ENCODE measurements around the gene OTOP3. TPM values are rescaled to one million over a fixed set of nuclear protein-coding genes. Genes with fewer than 3 reads are reported as not detected.

OTOP3 gene
- total RNA-seq, 6 donors from 2014 or later, result not detected

DNA sequence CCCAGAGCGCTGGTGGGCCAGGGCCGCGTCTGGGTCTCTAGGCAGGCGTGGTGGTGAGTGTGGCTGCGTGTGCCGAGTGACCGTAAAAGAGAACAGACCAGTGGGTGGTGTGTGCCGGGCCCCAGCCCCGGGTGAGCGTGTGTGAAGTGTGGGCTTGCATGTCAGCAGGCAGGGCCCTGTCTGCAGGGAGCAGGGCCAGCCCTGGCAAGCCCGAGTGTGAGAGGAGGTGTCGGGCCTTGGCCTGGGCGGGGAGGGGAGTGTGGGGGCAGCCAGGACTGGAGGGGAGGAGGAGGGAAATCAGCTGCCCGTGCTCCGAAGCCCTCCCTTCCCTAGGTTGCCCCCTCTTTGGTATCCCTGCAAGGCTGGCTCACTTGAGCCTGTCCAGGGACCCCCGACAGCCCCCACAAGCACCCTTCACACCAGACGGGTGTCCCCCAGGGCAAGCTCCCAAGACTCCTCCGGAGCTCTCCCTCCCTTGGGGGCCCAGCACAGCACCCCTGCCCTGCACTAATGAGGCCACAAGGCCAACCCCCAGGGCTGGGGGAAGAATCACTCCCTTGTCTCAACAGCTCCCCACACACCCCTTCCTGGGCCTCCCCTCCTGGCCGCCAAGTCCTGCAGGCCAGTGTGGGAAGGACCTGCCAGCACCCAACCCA, 14.5 kb upstream of the OTOP3 start:
- H3K9me3 ChIP-seq, result no peaks in the 10 kb centered on the region
- H3K4me1 ChIP-seq, result peaks cover 22 to 23% (median 22%) of the 10 kb centered on the region in 4 donors
- no peak overlapping the region for H3K4me3 ChIP-seq
- H3K27me3 ChIP-seq, result peaks cover 0 to 46% (median 20%) of the 10 kb centered on the region in 4 donors
- 56 to 70% methylated on average over 11 to 18 of the region's 19 CpGs for WGBS, 2 donors
- ATAC-seq (ENCODE audit: low FRiP score in 2 of 2) (no peak), DNase-seq (peak in 1 of 2 donors; percentile 70)
- no peak for TF ChIP-seq POLR2AphosphoS5 (IDR thresholded peaks at IDR 0.05)
- TF ChIP-seq, protein P1, sequence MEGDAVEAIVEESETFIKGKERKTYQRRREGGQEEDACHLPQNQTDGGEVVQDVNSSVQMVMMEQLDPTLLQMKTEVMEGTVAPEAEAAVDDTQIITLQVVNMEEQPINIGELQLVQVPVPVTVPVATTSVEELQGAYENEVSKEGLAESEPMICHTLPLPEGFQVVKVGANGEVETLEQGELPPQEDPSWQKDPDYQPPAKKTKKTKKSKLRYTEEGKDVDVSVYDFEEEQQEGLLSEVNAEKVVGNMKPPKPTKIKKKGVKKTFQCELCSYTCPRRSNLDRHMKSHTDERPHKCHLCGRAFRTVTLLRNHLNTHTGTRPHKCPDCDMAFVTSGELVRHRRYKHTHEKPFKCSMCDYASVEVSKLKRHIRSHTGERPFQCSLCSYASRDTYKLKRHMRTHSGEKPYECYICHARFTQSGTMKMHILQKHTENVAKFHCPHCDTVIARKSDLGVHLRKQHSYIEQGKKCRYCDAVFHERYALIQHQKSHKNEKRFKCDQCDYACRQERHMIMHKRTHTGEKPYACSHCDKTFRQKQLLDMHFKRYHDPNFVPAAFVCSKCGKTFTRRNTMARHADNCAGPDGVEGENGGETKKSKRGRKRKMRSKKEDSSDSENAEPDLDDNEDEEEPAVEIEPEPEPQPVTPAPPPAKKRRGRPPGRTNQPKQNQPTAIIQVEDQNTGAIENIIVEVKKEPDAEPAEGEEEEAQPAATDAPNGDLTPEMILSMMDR (IDR thresholded peaks at IDR 0.05), result no peak
- no peak for TF ChIP-seq EP300 (IDR thresholded peaks at IDR 0.05)
- TF ChIP-seq POLR2A (IDR thresholded peaks at IDR 0.05), result no peak
- no peak overlapping the region for H3K27ac ChIP-seq
- H3K36me3 ChIP-seq, result no peaks in the 10 kb centered on the region

DNA sequence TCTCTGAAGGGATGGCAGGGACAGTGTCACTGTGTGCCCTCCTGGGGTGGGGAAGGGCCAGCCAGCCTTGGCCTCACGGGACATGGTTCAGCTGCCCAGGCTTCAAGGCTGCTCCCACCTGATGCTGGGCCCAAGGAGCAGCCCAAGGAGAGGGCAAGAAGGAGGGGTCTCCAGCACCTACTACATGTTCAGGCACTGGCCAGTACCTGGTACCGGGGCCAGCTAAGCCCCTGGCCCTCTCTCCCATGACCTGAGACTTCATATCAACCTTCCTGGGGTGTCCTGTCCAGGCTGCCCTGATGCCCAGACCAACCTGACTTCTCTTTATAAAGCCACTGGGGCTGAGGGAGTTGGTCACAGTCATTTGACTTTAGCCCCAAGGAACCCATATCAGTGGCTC, 13.9 kb upstream of the OTOP3 start:
- 100% methylated on average over 1 to 2 of the region's 2 CpGs for WGBS, 2 donors
- H3K27ac ChIP-seq, result no peak overlapping the region
- H3K9me3 ChIP-seq, result no peaks in the 10 kb centered on the region
- no peak for TF ChIP-seq POLR2AphosphoS5 (IDR thresholded peaks at IDR 0.05)
- TF ChIP-seq, protein P1 (IDR thresholded peaks at IDR 0.05), result no peak
- TF ChIP-seq EP300 (IDR thresholded peaks at IDR 0.05), result no peak
- no peak for TF ChIP-seq POLR2A (IDR thresholded peaks at IDR 0.05)
- no peaks in the 10 kb centered on the region for H3K36me3 ChIP-seq
- no peak overlapping the region for H3K4me3 ChIP-seq
- no peak for DNase-seq
- H3K4me1 ChIP-seq, result peaks cover 22 to 23% (median 22%) of the 10 kb centered on the region in 4 donors
- H3K27me3 ChIP-seq, result peaks cover 0 to 46% (median 20%) of the 10 kb centered on the region in 4 donors
- ATAC-seq (ENCODE audit: low FRiP score in 2 of 2), result no peak

DNA sequence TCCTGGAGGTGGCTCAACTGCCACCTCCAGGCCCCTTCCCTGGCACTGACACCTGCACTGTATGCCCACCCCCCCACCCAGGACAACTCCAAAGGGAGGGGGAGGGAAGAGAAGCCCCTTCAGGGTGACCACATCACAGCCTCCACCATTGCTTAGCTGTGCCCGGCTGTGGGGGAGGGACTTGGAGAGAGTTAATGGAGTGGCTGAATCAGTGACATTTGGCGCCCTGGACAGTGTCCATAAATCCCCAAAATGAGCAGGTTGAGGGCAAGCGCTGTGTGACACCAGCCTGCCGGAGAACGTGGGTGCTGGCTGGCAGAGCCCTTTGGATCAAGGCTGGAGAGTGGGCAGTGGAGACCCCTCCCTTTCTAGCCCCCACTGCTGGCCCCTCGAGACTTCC, 13.5 kb upstream of the OTOP3 start:
- no peaks in the 10 kb centered on the region for H3K36me3 ChIP-seq
- DNase-seq, result no peak
- H3K4me3 ChIP-seq, result no peak overlapping the region
- 24 to 63% methylated on average over 5 to 6 of the region's 6 CpGs for WGBS, 2 donors
- TF ChIP-seq POLR2A (IDR thresholded peaks at IDR 0.05), result no peak
- no peak for ATAC-seq (ENCODE audit: low FRiP score in 2 of 2)
- H3K4me1 ChIP-seq, result peaks cover 22 to 23% (median 22%) of the 10 kb centered on the region in 4 donors
- peaks cover 0 to 46% (median 20%) of the 10 kb centered on the region in 4 donors for H3K27me3 ChIP-seq
- no peak overlapping the region for H3K27ac ChIP-seq
- H3K9me3 ChIP-seq, result no peaks in the 10 kb centered on the region

DNA sequence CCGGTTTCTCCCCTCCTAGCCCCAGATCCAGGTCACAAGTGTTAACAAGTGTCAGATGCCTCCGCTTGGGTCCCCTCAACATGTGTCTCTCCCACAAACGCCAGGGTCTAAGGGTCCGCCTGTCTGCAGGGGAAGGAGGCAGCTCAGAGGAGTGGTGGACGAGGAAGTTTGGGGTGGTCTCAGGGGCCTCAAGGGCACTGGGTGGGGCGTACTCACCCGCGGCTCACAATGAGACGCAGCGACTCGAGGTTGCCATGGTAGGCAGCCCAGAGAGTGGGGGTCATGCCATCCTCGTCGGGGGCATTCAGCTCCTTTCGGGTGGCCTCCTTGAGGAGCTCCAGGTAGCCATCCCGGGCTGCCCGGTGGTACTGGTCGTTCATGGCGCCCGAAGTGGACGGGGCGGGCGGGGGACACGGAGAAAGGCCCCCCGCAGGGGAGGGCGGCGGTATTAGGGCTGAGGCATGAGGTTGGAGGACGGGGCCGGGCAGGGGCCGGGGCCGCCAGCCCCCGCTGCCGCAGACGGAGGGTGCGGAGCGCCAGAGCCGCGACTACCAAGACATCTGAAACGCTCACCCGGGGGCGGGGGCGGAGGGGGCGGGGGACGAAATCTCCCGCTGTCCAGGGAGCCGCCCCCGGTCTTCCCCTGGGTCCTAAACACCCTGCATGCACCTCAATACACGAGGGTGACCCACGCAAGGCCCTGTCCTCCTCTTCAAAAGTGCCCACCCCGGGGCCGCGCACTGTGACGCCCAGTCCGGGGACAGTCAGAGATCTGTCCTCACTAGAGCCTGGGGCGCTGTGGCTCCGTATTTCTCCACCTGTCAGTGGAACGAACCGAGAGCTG, 12.8 kb upstream of the OTOP3 start, which contains the start of gene USH1G:
Gene USH1G (minus strand): TSS at position 562 of the 844 bp plus-strand sequence. CDS start 182 bp downstream, at position 380.
- Histone ChIP-seq H3K27me3 (peaks cover 0 to 46% (median 20%) of the 10 kb centered on the region in 4 donors), H3K4me3 (peak within 1 kb of the TSS in 3 of 4 donors; percentile 23 to 43 (median 40)), H3K36me3 (no peaks in the 10 kb centered on the region), H3K27ac (no peak within 1 kb of the TSS), H3K9me3 (no peaks in the 10 kb centered on the region), H3K4me1 (peaks cover 22 to 23% (median 22%) of the 10 kb centered on the region in 4 donors)
- no peak for TF ChIP-seq POLR2A (IDR thresholded peaks at IDR 0.05)
- peak in 1 of 2 donors; percentile 12 for ATAC-seq (ENCODE audit: low FRiP score in 2 of 2)
- peak in 1 of 2 donors; percentile 75 for DNase-seq
- 6 to 45% methylated on average over 5 to 43 of the region's 57 CpGs for WGBS, 2 donors

GRCh38 chr17:74923538-74924249, 12.0 kb upstream of the OTOP3 start:
- WGBS, 2 donors, result 0 to 4% methylated on average over 3 to 44 of the region's 59 CpGs

More at GRCh38 chr17:74923538-74924249, 12.0 kb upstream of the OTOP3 start:
- H3K4me3 ChIP-seq, result peak overlapping the region in 3 of 4 donors; percentile 23 to 43 (median 40)
- no peak overlapping the region for H3K27ac ChIP-seq
- DNase-seq (peak; percentile 73 to 94), ATAC-seq (ENCODE audit: low FRiP score in 2 of 2) (peak; percentile 64 to 86)
- H3K27me3 ChIP-seq, result peaks cover 0 to 46% (median 20%) of the 10 kb centered on the region in 4 donors
- H3K36me3 ChIP-seq, result no peaks in the 10 kb centered on the region
- no peaks in the 10 kb centered on the region for H3K9me3 ChIP-seq
- TF ChIP-seq, protein P1 (IDR thresholded peaks at IDR 0.05), result peak; percentile 70 to 89 (median 79)
- TF ChIP-seq POLR2AphosphoS5 (IDR thresholded peaks at IDR 0.05), result no peak
- H3K4me1 ChIP-seq, result peaks cover 22 to 23% (median 22%) of the 10 kb centered on the region in 4 donors
